Adrenal gland (tissue), 12 donors: ENCODE results near the gene DEFB128. TPM values are rescaled to one million over a fixed set of nuclear protein-coding genes. Genes with fewer than 3 reads are reported as not detected.

Experiments
- DNase-seq, 7 donors: peaks; one replicate each; pipeline ENCODE4 v3.0.0-alpha.2; 2019 to 2020
- H3K27ac ChIP-seq, 5 donors: fragments of 200-600 bp; sonication (generic) in 4 of 5; 1 replicate in 3 of 5; 2 replicates in 2 of 5; pipeline versions ENCODE4 v1.5.1 to v1.8.0; 2016 to 2020; ENCODE audit warnings: mild to moderate bottlenecking in 1 of 5
- H3K27me3 ChIP-seq: fragments of 200-600 bp; 2 replicates; pipeline ENCODE4 v1.8.0; 2021
- H3K36me3 ChIP-seq, 2 donors: fragments of 200-600 bp; replicated peaks in 1 of 2; 1 replicate in 1 of 2; 2 replicates in 1 of 2; pipeline versions ENCODE4 v1.5.1 to v1.8.0; 2018 to 2022
- H3K4me1 ChIP-seq, 2 donors: fragments of 200-600 bp; replicated peaks in 1 of 2; 1 replicate in 1 of 2; 2 replicates in 1 of 2; pipeline versions ENCODE4 v1.5.1 to v1.8.0; 2018 to 2021
- H3K4me3 ChIP-seq, 4 donors: fragments of 200-600 bp; sonication (generic) in 3 of 4; one replicate each; pipeline ENCODE4 v1.5.1; 2016 to 2018
- H3K9me3 ChIP-seq, 3 donors: fragments of 200-600 bp; sonication (generic) in 1 of 3; replicated peaks in 1 of 3; 1 replicate in 2 of 3; 2 replicates in 1 of 3; pipeline versions ENCODE4 v1.5.1 to v1.8.0; 2016 to 2021
- CTCF ChIP-seq, 6 experiments: fragments of 450-650 bp in 4 of 6; fragments of 200-600 bp in 2 of 6; sonication (generic) in 1 of 6; IDR thresholded peaks; 1 replicate in 5 of 6; 2 replicates in 1 of 6; pipeline versions ENCODE4 v1.5.1 to v1.8.0; 2016 to 2021; ENCODE audit warnings: antibody characterized with exemption in 6 of 6, mild to moderate bottlenecking in 2 of 6, moderate library complexity in 1 of 6
- POLR2A ChIP-seq, 2 donors: fragments of 450-650 bp; IDR thresholded peaks; one replicate each; pipeline ENCODE4 v1.6.1; 2017; ENCODE audit warnings: antibody characterized with exemption in 2 of 2, mild to moderate bottlenecking in 2 of 2, moderate library complexity in 1 of 2
- WGBS, 4 donors: extraction: QIAGEN DNeasy Blood & Tissue Kit in 2 of 4; methylation state at CpG; one replicate each; pipeline versions ENCODE4 v1.1.5 to v1.1.7; 2013 to 2017; 5-methylcytosine and 5-hydroxymethylcytosine counted together
- intact Hi-C, 2 donors: fragments of 100-400 bp; cut with DNase I; formaldehyde crosslinking; loops; one replicate each; pipeline versions ENCODE4 v1.14.1 to v1.15.0; 2022 to 2023
- polyA plus RNA-seq, 3 donors: library from polyadenylated mRNA; stranded (reverse); fragments of 200-250 nt in 2 of 3; fragments of 350-450 nt in 1 of 3; fragmentation: Illumina TruSeq in 1 of 3; extraction: RNeasy Lipid Tissue Mini Kit (QIAGEN cat#74804) in 1 of 3; gene quantifications; one replicate each; pipeline ENCODE4 v1.2.3, GENCODE V29; 2013 to 2014
- total RNA-seq, 9 donors: library from RNA; depleted of rRNA in 4 of 9; stranded (reverse); fragments of >200 nt in 4 of 9; fragments of 120-200 nt in 1 of 9; fragmentation: NEBNext Ultra II Directional in 1 of 9; extraction: Animal tissue kit (Norgen Biotek cat#: 25700) in 1 of 9; gene quantifications; one replicate each; pipeline versions ENCODE4 v1.1.0 to v1.2.4, GENCODE V29; 2013 to 2023
- donor health status: healthy with polysubstance abuse.
- donor health status: Bipolar disorder and iron deficiency.
- donor health status: DM: yes; HTN: yes; CAD: no.
- donor health status: DM: no; HTN: no; CAD: no.
- donor health status: DM: no; HTN: no; CAD: no.
- donor health status: DM: yes; HTN: yes; CAD: no.

DEFB128 gene
- total and polyA plus RNA-seq, 12 donors = not detected

DNA sequence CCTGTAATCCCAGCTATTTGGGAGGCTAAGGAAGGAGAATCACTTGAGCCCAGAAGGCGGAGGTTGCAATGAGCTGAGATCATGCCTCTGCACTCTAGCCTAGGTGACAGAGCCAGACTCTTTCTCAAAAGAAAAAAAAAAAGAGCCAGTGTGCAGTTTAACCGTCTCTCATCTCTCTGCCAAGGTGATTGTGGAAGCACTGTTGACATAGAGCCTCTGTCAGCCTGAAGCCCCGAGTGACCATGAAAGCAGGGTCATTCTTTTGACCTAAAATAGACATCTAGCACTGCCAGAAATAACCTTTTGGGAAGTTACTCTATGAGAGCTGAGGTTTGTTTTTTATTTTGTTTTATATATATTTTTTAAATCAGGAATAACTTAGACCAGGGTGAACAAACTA, 24.9 kb downstream of the DEFB128 start:
- no peak for DNase-seq
- no peaks in the 10 kb centered on the region for H3K9me3 ChIP-seq
- no peak overlapping the region for H3K4me3 ChIP-seq
- TF ChIP-seq CTCF (IDR thresholded peaks at IDR 0.05) = no peak
- TF ChIP-seq POLR2A (IDR thresholded peaks at IDR 0.05) = no peak
- intact Hi-C loops = no loop called here
- H3K27ac ChIP-seq = no peak overlapping the region
- H3K36me3 ChIP-seq = no peaks in the 10 kb centered on the region
- H3K27me3 ChIP-seq = no peaks in the 10 kb centered on the region
- H3K4me1 ChIP-seq = no peaks in the 10 kb centered on the region
- WGBS, 4 donors = 38 to 59% (median 42%) methylated on average over 3 of the region's 3 CpGs

GRCh38 chr20:157154-157553, 32.4 kb downstream of the DEFB128 start, which contains the start of gene DEFB127:
Gene DEFB127, plus strand, starts transcription at chr20:157454. Its CDS starts 91 bp downstream, at chr20:157545.
- no peak for DNase-seq
- TF ChIP-seq CTCF (IDR thresholded peaks at IDR 0.05) (no peak), POLR2A (IDR thresholded peaks at IDR 0.05) (no peak)

DNA sequence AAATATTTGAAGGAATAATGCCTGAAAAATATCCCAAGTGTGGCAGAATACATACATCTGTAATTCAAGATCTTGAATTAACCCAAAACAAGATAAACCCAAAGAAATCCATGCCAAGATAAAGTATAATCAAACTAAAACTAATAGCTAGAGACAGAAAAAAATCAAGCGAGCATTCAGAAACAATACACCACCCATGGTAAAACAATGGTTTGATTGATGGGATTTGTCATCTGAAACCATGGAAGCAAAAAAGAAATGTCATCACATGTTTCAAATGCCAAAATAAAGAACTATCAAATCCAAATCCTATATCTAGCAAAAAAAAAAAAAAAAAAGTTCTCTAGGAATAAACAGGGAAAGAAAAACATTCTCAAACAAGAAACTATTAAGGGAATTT, 37.4 kb downstream of the DEFB128 start:
- no peak overlapping the region for H3K27ac ChIP-seq
- no peaks in the 10 kb centered on the region for H3K9me3 ChIP-seq
- WGBS, 4 donors = 59 to 77% (median 68%) methylated on average over 1 of the region's 1 CpG
- peaks cover 4% of the 10 kb centered on the region for H3K27me3 ChIP-seq
- H3K36me3 ChIP-seq = no peaks in the 10 kb centered on the region
- TF ChIP-seq CTCF (IDR thresholded peaks at IDR 0.05) (no peak), POLR2A (IDR thresholded peaks at IDR 0.05) (no peak)
- intact Hi-C loops = no loop called here
- no peak for DNase-seq
- H3K4me3 ChIP-seq = no peak overlapping the region
- no peaks in the 10 kb centered on the region for H3K4me1 ChIP-seq

More at GRCh38 chr20:157154-157553, 32.4 kb downstream of the DEFB128 start, which contains the start of gene DEFB127:
- intact Hi-C loops = no loop called here
- Histone ChIP-seq H3K4me3 (no peak within 1 kb of the TSS), H3K27me3 (peaks cover 5% of the 10 kb centered on the region), H3K36me3 (no peaks in the 10 kb centered on the region), H3K27ac (no peak within 1 kb of the TSS), H3K9me3 (no peaks in the 10 kb centered on the region), H3K4me1 (no peaks in the 10 kb centered on the region)
- WGBS, 4 donors = 81 to 93% (median 91%) methylated on average over 4 to 5 of the region's 5 CpGs

GRCh38 chr20:145877-146276, 43.6 kb downstream of the DEFB128 start:
- WGBS, 4 donors = 40 to 58% (median 52%) methylated on average over 2 of the region's 2 CpGs
- Histone ChIP-seq H3K36me3 (no peaks in the 10 kb centered on the region), H3K27ac (no peak overlapping the region)

More at GRCh38 chr20:145877-146276, 43.6 kb downstream of the DEFB128 start:
- Histone ChIP-seq H3K9me3 (no peaks in the 10 kb centered on the region), H3K4me1 (no peaks in the 10 kb centered on the region), H3K4me3 (no peak overlapping the region), H3K27me3 (peaks cover 16% of the 10 kb centered on the region)
- TF ChIP-seq CTCF (IDR thresholded peaks at IDR 0.05) (no peak), POLR2A (IDR thresholded peaks at IDR 0.05) (no peak)
- no peak for DNase-seq
- intact Hi-C loops = no loop called here
